Activated T-cell treated with anti-CD3 and anti-CD28 coated beads, Interleukin-2, amount 50 U/mL, for 4 hours (primary cell): ENCODE results near the gene PFDN2. TPM values are rescaled to one million over a fixed set of nuclear protein-coding genes. Genes with fewer than 3 reads are reported as not detected.

Source experiments
- ATAC-seq, 2 donors: fragments of 200-7000 bp; cut with Tn5 transposase; one replicate each; pipeline ENCODE4 v1.10.0; 2021
- DNase-seq: peaks from one replicate; pipeline ENCODE4 v3.0.0-alpha.2; 2020
- H3K27me3 Mint-ChIP-seq: one replicate; pipeline ENCODE4 v1.8.0; 2021; ENCODE audit warnings: low read depth, mixed read lengths
- H3K36me3 Mint-ChIP-seq: one replicate; pipeline ENCODE4 v1.8.0; 2022; ENCODE audit warnings: mixed read lengths; ENCODE audit not compliant: insufficient read depth
- H3K4me1 Mint-ChIP-seq: one replicate; pipeline ENCODE4 v1.8.0; 2021; ENCODE audit warnings: low read depth, mixed read lengths
- H3K4me3 Mint-ChIP-seq: one replicate; pipeline ENCODE4 v1.8.0; 2021; ENCODE audit warnings: mild to moderate bottlenecking, moderate library complexity, mixed read lengths
- H3K9me3 Mint-ChIP-seq: one replicate; pipeline ENCODE4 v1.8.0; 2021; ENCODE audit warnings: mixed read lengths
- total RNA-seq, 3 donors: library from RNA; stranded (reverse); gene quantifications; one replicate each; pipeline ENCODE4 v1.2.1, GENCODE V29; 2021

Gene PFDN2
- total RNA-seq, 3 donors from 2014 or later = 231 to 238 (median 235) TPM

- ATAC-seq (no peak), DNase-seq (no peak)
- Mint-ChIP-seq H3K27me3 (no peaks in the 10 kb centered on the region), H3K4me1 (peaks cover 8% of the 10 kb centered on the region), H3K4me3 (no peak overlapping the region), H3K9me3 (no peaks in the 10 kb centered on the region), H3K36me3 (no peaks in the 10 kb centered on the region)
Measured at GRCh38 chr1:161086457-161086856, 31.4 kb downstream of the PFDN2 start.

- Mint-ChIP-seq H3K9me3 (no peaks in the 10 kb centered on the region), H3K4me3 (no peak overlapping the region)
Measured at GRCh38 chr1:161085165-161085564, 32.7 kb downstream of the PFDN2 start.

GRCh38 chr1:161084597-161084988 lies 33.2 kb downstream of the PFDN2 start:
- Mint-ChIP-seq H3K4me3 (no peak overlapping the region), H3K27me3 (no peaks in the 10 kb centered on the region), H3K9me3 (no peaks in the 10 kb centered on the region), H3K4me1 (no peaks in the 10 kb centered on the region), H3K36me3 (no peaks in the 10 kb centered on the region)
- DNase-seq (no peak), ATAC-seq (no peak)

More at GRCh38 chr1:161085165-161085564, 32.7 kb downstream of the PFDN2 start:
- ATAC-seq = no peak
- no peak for DNase-seq
- Mint-ChIP-seq H3K4me1 (no peaks in the 10 kb centered on the region), H3K27me3 (no peaks in the 10 kb centered on the region), H3K36me3 (no peaks in the 10 kb centered on the region)

GRCh38 chr1:161083748-161084596 lies 33.9 kb downstream of the PFDN2 start:
- Mint-ChIP-seq H3K36me3 (no peaks in the 10 kb centered on the region), H3K4me3 (no peak overlapping the region), H3K9me3 (no peaks in the 10 kb centered on the region), H3K4me1 (no peaks in the 10 kb centered on the region), H3K27me3 (no peaks in the 10 kb centered on the region)
- ATAC-seq (no peak), DNase-seq (no peak)

- no peak for DNase-seq
- peak in 1 of 2 donors; percentile 35 for ATAC-seq
- Mint-ChIP-seq H3K4me1 (no peaks in the 10 kb centered on the region), H3K4me3 (no peak overlapping the region), H3K9me3 (no peaks in the 10 kb centered on the region), H3K36me3 (no peaks in the 10 kb centered on the region), H3K27me3 (no peaks in the 10 kb centered on the region)
Measured at GRCh38 chr1:161082996-161083747, 34.7 kb downstream of the PFDN2 start.

- H3K4me1 Mint-ChIP-seq = no peaks in the 10 kb centered on the region
- H3K36me3 Mint-ChIP-seq = no peaks in the 10 kb centered on the region
- no peaks in the 10 kb centered on the region for H3K9me3 Mint-ChIP-seq
- ATAC-seq (no peak), DNase-seq (no peak)
- no peak overlapping the region for H3K4me3 Mint-ChIP-seq
- H3K27me3 Mint-ChIP-seq = no peaks in the 10 kb centered on the region
Measured at GRCh38 chr1:161082483-161082882, 35.4 kb downstream of the PFDN2 start.

GRCh38 chr1:161081519-161081918 lies 36.3 kb downstream of the PFDN2 start:
- Mint-ChIP-seq H3K27me3 (no peaks in the 10 kb centered on the region), H3K4me3 (no peak overlapping the region), H3K4me1 (no peaks in the 10 kb centered on the region), H3K9me3 (no peaks in the 10 kb centered on the region), H3K36me3 (no peaks in the 10 kb centered on the region)
- DNase-seq (no peak), ATAC-seq (no peak)

GRCh38 chr1:161080441-161081405 lies 37.1 kb downstream of the PFDN2 start:
- no peak for DNase-seq
- Mint-ChIP-seq H3K4me3 (no peak overlapping the region), H3K9me3 (no peaks in the 10 kb centered on the region), H3K36me3 (no peaks in the 10 kb centered on the region), H3K27me3 (no peaks in the 10 kb centered on the region), H3K4me1 (no peaks in the 10 kb centered on the region)
- ATAC-seq = no peak

- no peak overlapping the region for H3K4me3 Mint-ChIP-seq
- H3K27me3 Mint-ChIP-seq = no peaks in the 10 kb centered on the region
- ATAC-seq = no peak
- no peak for DNase-seq
- H3K4me1 Mint-ChIP-seq = no peaks in the 10 kb centered on the region
- H3K36me3 Mint-ChIP-seq = no peaks in the 10 kb centered on the region
- H3K9me3 Mint-ChIP-seq = no peaks in the 10 kb centered on the region
Measured at GRCh38 chr1:161079436-161080110, 38.3 kb downstream of the PFDN2 start.

- H3K9me3 Mint-ChIP-seq = no peaks in the 10 kb centered on the region
- no peak for DNase-seq
- no peaks in the 10 kb centered on the region for H3K36me3 Mint-ChIP-seq
- no peak overlapping the region for H3K4me3 Mint-ChIP-seq
- no peak for ATAC-seq
- peaks cover 2% of the 10 kb centered on the region for H3K4me1 Mint-ChIP-seq
- H3K27me3 Mint-ChIP-seq = no peaks in the 10 kb centered on the region
Measured at GRCh38 chr1:161077426-161077825, 40.4 kb downstream of the PFDN2 start.

GRCh38 chr1:161076410-161076809 lies 41.4 kb downstream of the PFDN2 start:
- DNase-seq = no peak
- no peak for ATAC-seq
- H3K36me3 Mint-ChIP-seq = no peaks in the 10 kb centered on the region
- H3K27me3 Mint-ChIP-seq = no peaks in the 10 kb centered on the region
- peaks cover 9% of the 10 kb centered on the region for H3K4me1 Mint-ChIP-seq
- no peaks in the 10 kb centered on the region for H3K9me3 Mint-ChIP-seq
- H3K4me3 Mint-ChIP-seq = no peak overlapping the region

- DNase-seq (no peak), ATAC-seq (no peak)
- H3K4me1 Mint-ChIP-seq = peaks cover 24% of the 10 kb centered on the region
- H3K9me3 Mint-ChIP-seq = no peaks in the 10 kb centered on the region
- no peaks in the 10 kb centered on the region for H3K36me3 Mint-ChIP-seq
- no peaks in the 10 kb centered on the region for H3K27me3 Mint-ChIP-seq
- H3K4me3 Mint-ChIP-seq = no peak overlapping the region
Measured at GRCh38 chr1:161074676-161075368, 43.0 kb downstream of the PFDN2 start.

- H3K4me3 Mint-ChIP-seq = no peak overlapping the region
- H3K4me1 Mint-ChIP-seq = peaks cover 30% of the 10 kb centered on the region
- ATAC-seq (no peak), DNase-seq (no peak)
- no peaks in the 10 kb centered on the region for H3K27me3 Mint-ChIP-seq
- no peaks in the 10 kb centered on the region for H3K36me3 Mint-ChIP-seq
- H3K9me3 Mint-ChIP-seq = no peaks in the 10 kb centered on the region
Measured at GRCh38 chr1:161073474-161074121, 44.2 kb downstream of the PFDN2 start.
